GM12873 (cell line): Measurements from ENCODE around the gene CDH23.

Source experiments
- CTCF ChIP-seq: IDR thresholded peaks from 2 replicates; pipeline ENCODE4 v1.5.1; 2012; ENCODE audit warnings: low read depth, mild to moderate bottlenecking, moderate library complexity, low read length, control low read depth; ENCODE audit not compliant: insufficient read depth; ENCODE audit errors: missing control alignments

CDH23 gene

GRCh38 chr10:71439670-71440425, 43.1 kb downstream of the CDH23 start:
- TF ChIP-seq CTCF, result no peak

GRCh38 chr10:71440506-71441035, 43.9 kb downstream of the CDH23 start:
- no peak for TF ChIP-seq CTCF

- no peak for TF ChIP-seq CTCF
Measured at GRCh38 chr10:71442000-71442399, 45.3 kb downstream of the CDH23 start.

GRCh38 chr10:71442859-71443570, 46.3 kb downstream of the CDH23 start:
- no peak for TF ChIP-seq CTCF

GRCh38 chr10:71443676-71444075, 47.0 kb downstream of the CDH23 start:
- TF ChIP-seq CTCF, result no peak

GRCh38 chr10:71444284-71445054, 47.7 kb downstream of the CDH23 start:
- no peak for TF ChIP-seq CTCF

GRCh38 chr10:71447676-71448075, 51.0 kb downstream of the CDH23 start:
- no peak for TF ChIP-seq CTCF
